GM10248 (cell line): ENCODE measurements around the gene SMC5.
"Not testable (repeated sequence)": the region's sequence is repeated elsewhere in the genome, so short reads cannot be mapped to it uniquely, and the experiment has no call there.

Source experiments
- CTCF ChIA-PET: fragments of 300-600 bp; sonication (Branson Sonifier 250); formaldehyde crosslinking; extraction: SDS; loops from one replicate; lab custom pipeline; 2021; ENCODE audit warnings: antibody characterized with exemption; lab: Yijun Ruan, JAX
- POLR2A ChIA-PET: fragments of 350-650 bp; sonication (Branson Sonifier 250); formaldehyde crosslinking; extraction: SDS; loops from one replicate; lab custom pipeline; 2020; ENCODE audit warnings: antibody characterized with exemption; lab: Yijun Ruan, JAX
- DNase-seq: peaks from one replicate; pipeline ENCODE4 v3.0.0; 2012; ENCODE audit errors: extremely low spot score
- TF ChIP-seq, protein P1 (sequence below): IDR thresholded peaks from 2 replicates; pipeline ENCODE4 v1.5.1; 2012; ENCODE audit warnings: mild to moderate bottlenecking, low read depth; ENCODE audit errors: extremely low read depth, missing control alignments, control extremely low read depth

The SMC5 gene

GRCh38 chr9:70228611-70229010 is 30.2 kb upstream of the SMC5 start:
- ChIA-PET POLR2A (no interaction called here), CTCF (interaction anchor here (1.3 kb wide), 1 partner anchor 10 kb away, joined by 5 read pairs; no protein-coding TSS in a partner anchor)
- TF ChIP-seq, protein P1, sequence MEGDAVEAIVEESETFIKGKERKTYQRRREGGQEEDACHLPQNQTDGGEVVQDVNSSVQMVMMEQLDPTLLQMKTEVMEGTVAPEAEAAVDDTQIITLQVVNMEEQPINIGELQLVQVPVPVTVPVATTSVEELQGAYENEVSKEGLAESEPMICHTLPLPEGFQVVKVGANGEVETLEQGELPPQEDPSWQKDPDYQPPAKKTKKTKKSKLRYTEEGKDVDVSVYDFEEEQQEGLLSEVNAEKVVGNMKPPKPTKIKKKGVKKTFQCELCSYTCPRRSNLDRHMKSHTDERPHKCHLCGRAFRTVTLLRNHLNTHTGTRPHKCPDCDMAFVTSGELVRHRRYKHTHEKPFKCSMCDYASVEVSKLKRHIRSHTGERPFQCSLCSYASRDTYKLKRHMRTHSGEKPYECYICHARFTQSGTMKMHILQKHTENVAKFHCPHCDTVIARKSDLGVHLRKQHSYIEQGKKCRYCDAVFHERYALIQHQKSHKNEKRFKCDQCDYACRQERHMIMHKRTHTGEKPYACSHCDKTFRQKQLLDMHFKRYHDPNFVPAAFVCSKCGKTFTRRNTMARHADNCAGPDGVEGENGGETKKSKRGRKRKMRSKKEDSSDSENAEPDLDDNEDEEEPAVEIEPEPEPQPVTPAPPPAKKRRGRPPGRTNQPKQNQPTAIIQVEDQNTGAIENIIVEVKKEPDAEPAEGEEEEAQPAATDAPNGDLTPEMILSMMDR: no peak

GRCh38 chr9:70229026-70229425 is 29.8 kb upstream of the SMC5 start:
- TF ChIP-seq, protein P1: no peak
- ChIA-PET POLR2A (no interaction called here), CTCF (no interaction called here)
- DNase-seq: no peak

More at GRCh38 chr9:70228611-70229010, 30.2 kb upstream of the SMC5 start:
- DNase-seq: no peak

DNA sequence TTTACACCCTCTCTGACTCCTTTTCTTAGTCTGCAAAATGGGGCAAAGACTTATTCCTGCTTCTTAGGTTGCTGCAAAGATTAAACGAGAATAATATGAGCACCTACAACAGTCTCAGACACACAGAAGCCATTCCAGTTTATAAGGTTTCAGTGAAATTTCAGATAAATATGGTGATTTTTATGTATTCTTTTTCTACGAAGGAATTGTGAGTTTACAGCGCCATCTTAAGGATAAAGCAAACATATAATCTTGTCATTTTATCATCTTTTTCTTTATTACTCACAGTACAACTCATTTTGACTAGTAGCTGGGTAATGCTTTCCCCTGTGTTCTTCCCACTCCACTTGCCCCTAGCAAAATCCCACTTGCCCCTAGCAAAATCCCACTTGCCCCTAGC is 29.2 kb upstream of the SMC5 start:
- DNase-seq: no peak
- CTCF ChIA-PET: no interaction called here

GRCh38 chr9:70232476-70232875 is 26.3 kb upstream of the SMC5 start:
- TF ChIP-seq, protein P1: no peak
- CTCF ChIA-PET: no interaction called here
- POLR2A ChIA-PET: no interaction called here
- DNase-seq: no peak

More for the DNA sequence above, 29.2 kb upstream of the SMC5 start:
- TF ChIP-seq, protein P1: no peak
- POLR2A ChIA-PET: no interaction called here

DNA sequence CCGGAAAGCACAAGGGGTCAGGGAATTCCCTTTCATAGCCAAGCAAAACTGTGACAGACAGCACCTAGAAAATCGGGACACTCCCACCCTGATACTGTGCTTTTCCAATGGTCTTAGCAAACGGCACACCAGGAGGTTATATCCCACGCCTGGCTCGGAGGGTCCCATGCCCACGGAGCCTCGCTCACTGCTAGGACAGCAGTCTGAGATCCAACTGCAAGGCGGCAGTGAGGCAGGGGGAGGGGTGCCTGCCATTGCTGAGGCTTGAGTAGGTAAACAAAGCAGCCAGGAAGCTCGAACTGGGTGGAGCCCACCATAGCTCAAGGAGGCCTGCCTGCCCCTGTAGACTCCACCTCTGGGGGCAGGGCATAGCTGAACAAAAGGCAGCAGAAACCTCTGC is 24.6 kb upstream of the SMC5 start:
- CTCF ChIA-PET, DNase-seq, POLR2A ChIA-PET: not testable (repeated sequence)

DNA sequence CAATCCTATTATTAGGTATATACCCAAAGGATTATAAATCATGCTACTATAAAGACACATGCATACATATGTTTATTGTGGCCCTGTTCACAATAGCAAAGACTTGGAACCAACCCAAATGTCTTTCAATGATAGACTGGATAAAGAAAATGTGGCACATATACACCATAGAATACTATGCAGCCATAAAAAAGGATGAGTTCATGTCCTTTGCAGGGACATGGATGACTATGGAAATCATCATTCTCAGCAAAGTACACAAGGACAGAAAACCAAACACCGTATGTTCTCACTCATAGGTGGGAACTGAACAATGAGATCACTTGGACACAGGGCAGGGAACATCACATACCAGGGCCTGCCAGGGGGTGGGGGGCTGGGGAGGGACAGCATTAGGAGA is 12.8 kb upstream of the SMC5 start:
- DNase-seq, CTCF ChIA-PET, POLR2A ChIA-PET: not testable (repeated sequence)

- no peak for DNase-seq
- ChIA-PET CTCF (interaction anchor here (1.1 kb wide), 1 partner anchor 9 kb away, joined by 3 read pairs; no protein-coding TSS in a partner anchor), POLR2A (no interaction called here)
- TF ChIP-seq, protein P1: no peak
These were observed 8.6 kb upstream of the SMC5 start for GRCh38 chr9:70250221-70250620.

DNA sequence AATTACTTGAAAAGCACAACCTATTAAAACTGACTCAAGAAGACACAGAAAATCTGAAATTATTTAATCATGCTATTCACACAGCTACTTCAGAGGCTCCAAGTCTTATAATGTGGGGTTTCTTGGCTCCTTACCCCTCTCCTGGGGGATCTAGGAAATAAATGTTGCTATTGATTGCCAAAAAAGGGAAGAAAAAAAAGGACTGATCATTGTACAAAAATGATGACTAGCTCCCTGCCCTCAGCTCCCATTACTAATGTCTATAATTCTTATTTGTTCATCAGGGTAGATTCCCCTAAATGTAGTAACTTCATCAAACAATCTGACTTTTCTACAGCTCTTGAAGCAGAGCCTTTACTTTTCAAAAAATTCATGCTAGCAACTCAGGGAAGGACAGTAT is 3.3 kb upstream of the SMC5 start:
- no peak for DNase-seq
- CTCF ChIA-PET: interaction anchor here (1.7 kb wide), 1 partner anchor 347 kb away, joined by 5 read pairs; no protein-coding TSS in a partner anchor
- POLR2A ChIA-PET: no interaction called here
- TF ChIP-seq, protein P1: no peak
